OCI-LY3 (cell line): Measurements from ENCODE around the gene WDR86.

Source experiments
- CTCF ChIP-seq: fragments of 200-600, 300-600 bp; sonication (generic); IDR thresholded peaks from 2 replicates; pipeline ENCODE4 v1.5.1; 2014; ENCODE audit warnings: antibody characterized with exemption, low read length, low read depth
- EZH2phosphoT487 ChIP-seq: fragments of 200-600 bp; shearing (Covaris generic); IDR thresholded peaks from 2 replicates; pipeline ENCODE4 v1.6.1; 2018; ENCODE audit warnings: antibody characterized with exemption, mixed run types, low read depth

- TF ChIP-seq CTCF: no peak
- no peak for TF ChIP-seq EZH2phosphoT487
Measured at GRCh38 chr7:151349507-151349853, 60.4 kb downstream of the WDR86 start.
